Activated CD8-positive, alpha-beta memory T cell treated with anti-CD3 and anti-CD28 coated beads, Interleukin-2, amount 50 U/mL, for 4 hours (primary cell): ENCODE results near the gene MTHFSD.

ENCODE experiments used
- DNase-seq: peaks from one replicate; pipeline ENCODE4 v3.0.0-alpha.2; 2020

The MTHFSD gene

GRCh38 chr16:86511317-86512161 is 43.5 kb downstream of the MTHFSD start:
- DNase-seq: no peak

GRCh38 chr16:86510465-86511261 is 44.4 kb downstream of the MTHFSD start, which contains the start of gene FOXF1:
FOXF1 (plus strand) TSS chr16:86510527; CDS start chr16:86510570, 43 bp downstream.
- no peak for DNase-seq

GRCh38 chr16:86509759-86510464 is 45.1 kb downstream of the MTHFSD start:
- DNase-seq: no peak

- DNase-seq: no peak
These were observed 45.9 kb downstream of the MTHFSD start for GRCh38 chr16:86508947-86509758.

- DNase-seq: no peak
These were observed 46.7 kb downstream of the MTHFSD start for GRCh38 chr16:86508028-86508946.

GRCh38 chr16:86507173-86508027 is 47.6 kb downstream of the MTHFSD start:
- no peak for DNase-seq

GRCh38 chr16:86505899-86506864 is 48.9 kb downstream of the MTHFSD start:
- DNase-seq: no peak

GRCh38 chr16:86505185-86505898 is 49.7 kb downstream of the MTHFSD start:
- no peak for DNase-seq

GRCh38 chr16:86504315-86505184 is 50.5 kb downstream of the MTHFSD start:
- DNase-seq: no peak

GRCh38 chr16:86503830-86504229 is 51.2 kb downstream of the MTHFSD start:
- DNase-seq: no peak

- DNase-seq: no peak
These were observed 51.9 kb downstream of the MTHFSD start for GRCh38 chr16:86502856-86503748.

- DNase-seq: no peak
These were observed 52.8 kb downstream of the MTHFSD start for GRCh38 chr16:86501989-86502855.

GRCh38 chr16:86500708-86501510 is 54.1 kb downstream of the MTHFSD start:
- DNase-seq: no peak
